PC-9 (cell line): ENCODE measurements around the gene LRRC8A.

Source experiments
- CTCF ChIP-seq: fragments of 200-600 bp; sonication (generic); conservative IDR thresholded peaks from 2 replicates; pipeline ENCODE4 v1.6.1; 2017; ENCODE audit warnings: mixed run types, antibody characterized with exemption, mild to moderate bottlenecking, moderate library complexity
- EZH2 ChIP-seq: fragments of 200-600 bp; sonication (generic); IDR thresholded peaks from 2 replicates; pipeline ENCODE4 v1.8.0; 2017; ENCODE audit warnings: antibody characterized with exemption, low read depth

- TF ChIP-seq CTCF (no peak), EZH2 (no peak)
Measured at GRCh38 chr9:128840524-128840923, 41.4 kb upstream of the LRRC8A start.
